Measurements from ENCODE around the gene CALCOCO1.

DNA sequence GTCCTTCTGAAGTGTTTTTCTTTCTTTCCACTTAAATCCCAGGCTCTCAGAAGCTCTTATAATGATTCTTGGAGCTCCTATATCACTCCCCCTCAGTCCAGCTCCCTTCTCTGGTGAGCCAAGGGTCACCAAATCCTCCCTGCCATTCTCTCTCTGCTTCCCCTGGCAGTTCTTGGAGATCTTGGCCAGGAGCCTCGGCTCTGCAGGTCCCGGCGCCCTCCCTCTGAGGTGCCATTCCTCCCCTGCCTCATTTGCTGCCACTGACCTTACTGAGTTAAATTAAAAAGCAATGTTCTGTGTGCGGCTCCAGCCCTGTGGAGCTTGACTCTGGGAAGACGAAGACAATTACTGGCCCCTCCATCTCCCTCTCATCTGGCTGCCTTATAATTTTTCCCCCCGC, 17.5 kb upstream of the CALCOCO1 start:
- TF ChIP-seq, protein P1, sequence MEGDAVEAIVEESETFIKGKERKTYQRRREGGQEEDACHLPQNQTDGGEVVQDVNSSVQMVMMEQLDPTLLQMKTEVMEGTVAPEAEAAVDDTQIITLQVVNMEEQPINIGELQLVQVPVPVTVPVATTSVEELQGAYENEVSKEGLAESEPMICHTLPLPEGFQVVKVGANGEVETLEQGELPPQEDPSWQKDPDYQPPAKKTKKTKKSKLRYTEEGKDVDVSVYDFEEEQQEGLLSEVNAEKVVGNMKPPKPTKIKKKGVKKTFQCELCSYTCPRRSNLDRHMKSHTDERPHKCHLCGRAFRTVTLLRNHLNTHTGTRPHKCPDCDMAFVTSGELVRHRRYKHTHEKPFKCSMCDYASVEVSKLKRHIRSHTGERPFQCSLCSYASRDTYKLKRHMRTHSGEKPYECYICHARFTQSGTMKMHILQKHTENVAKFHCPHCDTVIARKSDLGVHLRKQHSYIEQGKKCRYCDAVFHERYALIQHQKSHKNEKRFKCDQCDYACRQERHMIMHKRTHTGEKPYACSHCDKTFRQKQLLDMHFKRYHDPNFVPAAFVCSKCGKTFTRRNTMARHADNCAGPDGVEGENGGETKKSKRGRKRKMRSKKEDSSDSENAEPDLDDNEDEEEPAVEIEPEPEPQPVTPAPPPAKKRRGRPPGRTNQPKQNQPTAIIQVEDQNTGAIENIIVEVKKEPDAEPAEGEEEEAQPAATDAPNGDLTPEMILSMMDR (IDR thresholded peaks at IDR 0.05) = no peak
- no peak for TF ChIP-seq POLR2AphosphoS5 (IDR thresholded peaks at IDR 0.05)

All from breast epithelium (tissue), 3 donors.